Measurements from ENCODE around the gene SMOC1. TPM values are rescaled to one million over a fixed set of nuclear protein-coding genes. Genes with fewer than 3 reads are reported as not detected.

Gene SMOC1
- total RNA-seq, 1 donor from 2014 or later, result 0.10 TPM

DNA sequence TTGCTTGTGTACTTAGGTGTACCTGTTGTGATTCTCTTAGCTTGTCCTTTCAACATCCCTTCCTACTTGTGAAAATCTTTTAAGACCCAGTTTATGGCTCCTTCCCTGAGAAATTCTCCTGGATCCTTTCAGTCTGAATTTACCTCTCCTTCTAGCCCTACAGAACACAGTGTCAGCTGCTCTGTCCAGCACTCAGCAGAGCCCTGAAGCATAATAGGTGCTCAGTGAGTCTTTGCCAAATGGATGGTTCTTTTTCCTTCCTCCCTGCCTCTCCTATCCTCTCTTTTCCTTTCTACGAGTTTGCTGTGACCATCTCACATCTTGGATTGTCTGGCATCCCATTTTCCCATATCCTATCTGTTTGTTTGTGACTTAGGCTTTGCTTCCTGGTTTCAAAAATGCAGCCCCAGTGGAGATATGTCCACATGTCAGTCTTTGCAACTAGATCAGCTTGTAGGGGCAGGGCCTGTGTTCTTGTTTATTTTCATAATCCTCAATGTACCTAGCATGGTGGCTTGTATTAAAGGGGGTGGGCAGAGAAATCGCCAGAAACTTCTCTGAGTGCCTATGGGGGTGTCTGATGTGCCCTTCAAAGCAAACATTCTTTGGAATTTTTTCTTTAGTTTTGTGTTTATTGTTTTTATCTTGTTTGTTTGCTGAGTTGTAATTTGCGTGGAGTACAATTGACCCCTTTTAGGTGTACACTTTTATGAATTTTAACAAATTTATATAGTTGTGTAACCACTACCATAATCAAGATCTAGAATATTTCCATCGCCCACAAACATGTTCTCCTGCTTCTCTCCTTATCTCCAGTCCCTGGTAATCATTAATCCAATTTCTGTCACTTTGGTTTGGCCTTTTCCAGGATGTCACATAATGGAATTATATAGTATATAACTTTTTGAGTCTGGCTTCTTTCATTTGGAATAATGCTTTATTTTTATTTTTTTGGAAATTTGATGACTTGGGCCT lies 62.8 kb downstream of the SMOC1 start:
- no peak for DNase-seq (ENCODE audit: low read depth)

DNA sequence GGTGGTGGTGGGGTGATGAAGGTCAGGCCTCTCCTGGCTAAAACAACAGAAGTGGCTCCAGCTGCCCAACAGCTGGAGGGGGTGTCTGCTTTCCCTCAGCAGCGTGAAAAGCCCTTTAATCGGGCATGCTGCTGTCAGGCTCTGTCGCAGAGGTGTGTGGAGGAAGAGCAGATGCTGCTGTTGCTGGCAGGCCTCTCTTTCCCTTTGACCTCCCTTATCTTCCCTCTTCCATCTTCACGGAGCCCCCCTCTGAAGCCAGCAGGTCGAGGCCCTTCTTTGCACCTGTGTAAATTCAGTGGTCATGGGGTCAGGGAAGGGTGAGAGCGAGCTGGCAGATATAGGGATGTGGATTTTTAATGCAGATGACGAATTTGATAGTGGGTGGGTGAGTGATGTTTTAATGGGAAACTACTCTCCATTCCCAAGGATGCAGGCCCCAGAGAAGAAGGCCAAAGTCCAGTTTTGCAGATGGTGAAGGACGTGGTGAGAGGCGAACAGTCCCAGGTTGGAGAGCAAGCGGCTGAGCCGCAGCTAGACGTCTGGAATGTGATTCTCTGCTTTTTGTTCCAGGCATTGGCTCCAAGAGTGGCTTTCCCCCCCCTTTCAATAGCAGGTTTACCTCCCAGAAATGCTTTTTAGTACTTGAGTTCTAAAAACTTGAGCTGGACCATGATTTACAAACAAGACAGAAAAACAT lies 64.0 kb downstream of the SMOC1 start:
- DNase-seq (ENCODE audit: low read depth), result no peak

DNA sequence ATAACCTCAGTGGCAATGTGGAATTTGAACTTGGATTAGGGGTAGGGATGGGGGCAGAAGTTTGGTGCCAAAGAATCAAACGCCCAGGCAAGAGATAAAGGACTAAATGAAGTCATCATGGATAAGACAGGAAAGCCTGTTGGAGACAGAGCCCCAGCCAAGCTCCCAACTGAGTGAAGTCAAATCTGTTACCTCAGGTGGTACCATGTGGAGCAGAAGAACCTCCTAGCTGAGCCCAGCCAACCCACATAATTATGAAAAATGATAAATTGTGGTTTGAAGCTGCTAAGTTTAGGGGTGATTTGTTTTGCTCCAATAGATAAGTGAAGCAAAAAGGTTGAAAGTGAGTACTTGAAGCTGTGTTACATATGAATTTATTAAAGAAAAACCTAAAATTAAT lies 66.1 kb downstream of the SMOC1 start:
- DNase-seq (ENCODE audit: low read depth), result no peak

- DNase-seq (ENCODE audit: low read depth), result no peak
Measured at GRCh38 chr14:69945912-69946311, 66.7 kb downstream of the SMOC1 start.

- no peak for DNase-seq (ENCODE audit: low read depth)
Measured at GRCh38 chr14:69948351-69948750, 69.1 kb downstream of the SMOC1 start.

GRCh38 chr14:69951263-69951662 lies 72.0 kb downstream of the SMOC1 start:
- no peak for DNase-seq (ENCODE audit: low read depth)

DNA sequence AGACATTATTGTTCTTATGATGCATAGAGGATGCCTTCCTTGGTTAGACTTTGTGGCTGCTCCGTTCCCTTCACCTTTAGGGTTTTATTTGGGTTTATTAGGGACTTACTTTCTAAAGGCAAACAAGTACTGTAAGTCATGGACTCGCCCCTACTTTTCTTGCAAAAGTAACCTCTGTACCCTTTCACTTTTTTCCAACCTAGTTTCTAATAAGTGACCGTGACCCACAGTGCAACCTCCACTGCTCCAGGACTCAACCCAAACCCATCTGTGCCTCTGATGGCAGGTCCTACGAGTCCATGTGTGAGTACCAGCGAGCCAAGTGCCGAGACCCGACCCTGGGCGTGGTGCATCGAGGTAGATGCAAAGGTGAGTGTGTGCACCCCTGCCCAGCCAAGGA lies 72.7 kb downstream of the SMOC1 start:
- no peak for DNase-seq (ENCODE audit: low read depth)

- no peak for DNase-seq (ENCODE audit: low read depth)
Measured at GRCh38 chr14:69953266-69953915, 74.2 kb downstream of the SMOC1 start.

- DNase-seq (ENCODE audit: low read depth), result no peak
Measured at GRCh38 chr14:69955855-69956845, 76.9 kb downstream of the SMOC1 start.

DNA sequence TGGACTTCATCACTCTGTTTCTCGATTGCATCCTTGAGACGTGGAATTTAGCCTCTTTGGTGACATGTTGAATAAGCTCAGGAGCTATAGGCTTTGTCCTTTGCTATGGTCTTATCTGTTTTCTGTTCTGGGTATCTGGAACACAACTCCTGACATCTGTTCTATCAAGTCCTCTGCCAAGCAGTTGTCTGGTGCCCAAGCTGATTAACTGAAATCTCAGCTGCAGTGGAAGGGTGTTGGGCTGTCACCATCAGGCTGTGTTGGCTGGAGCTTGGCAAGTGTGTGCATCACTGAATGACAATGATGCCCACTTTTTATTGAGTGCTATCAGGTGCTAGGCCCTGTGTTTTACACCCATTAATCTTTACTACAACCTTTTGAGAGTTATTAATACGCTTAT lies 77.8 kb downstream of the SMOC1 start:
- no peak for DNase-seq (ENCODE audit: low read depth)

GRCh38 chr14:69957986-69958385 lies 78.8 kb downstream of the SMOC1 start:
- DNase-seq (ENCODE audit: low read depth), result no peak

GRCh38 chr14:69959136-69959535 lies 79.9 kb downstream of the SMOC1 start:
- DNase-seq (ENCODE audit: low read depth), result no peak

GRCh38 chr14:69960296-69960695 lies 81.1 kb downstream of the SMOC1 start:
- no peak for DNase-seq (ENCODE audit: low read depth)

- no peak for DNase-seq (ENCODE audit: low read depth)
Measured at GRCh38 chr14:69963966-69964365, 84.8 kb downstream of the SMOC1 start.

DNA sequence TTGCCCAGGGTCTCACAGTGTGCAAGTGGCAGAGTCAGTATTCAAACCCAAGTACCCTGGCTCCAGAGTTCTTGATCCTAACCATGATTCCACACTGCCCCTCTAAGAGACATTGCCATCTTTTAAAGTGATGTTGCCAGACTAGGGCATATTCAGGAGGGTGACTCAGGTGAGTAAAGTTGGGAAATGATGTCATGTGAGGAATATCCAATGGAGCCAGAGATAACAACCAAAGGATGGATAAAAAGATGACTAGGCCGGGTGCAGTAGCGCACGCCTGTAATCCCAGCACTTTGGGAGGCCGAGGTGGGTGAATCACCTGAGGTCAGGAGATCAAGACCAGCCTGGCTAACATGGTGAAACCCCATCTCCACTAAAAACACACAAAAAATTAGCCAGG lies 85.6 kb downstream of the SMOC1 start:
- DNase-seq (ENCODE audit: low read depth), result no peak

DNA sequence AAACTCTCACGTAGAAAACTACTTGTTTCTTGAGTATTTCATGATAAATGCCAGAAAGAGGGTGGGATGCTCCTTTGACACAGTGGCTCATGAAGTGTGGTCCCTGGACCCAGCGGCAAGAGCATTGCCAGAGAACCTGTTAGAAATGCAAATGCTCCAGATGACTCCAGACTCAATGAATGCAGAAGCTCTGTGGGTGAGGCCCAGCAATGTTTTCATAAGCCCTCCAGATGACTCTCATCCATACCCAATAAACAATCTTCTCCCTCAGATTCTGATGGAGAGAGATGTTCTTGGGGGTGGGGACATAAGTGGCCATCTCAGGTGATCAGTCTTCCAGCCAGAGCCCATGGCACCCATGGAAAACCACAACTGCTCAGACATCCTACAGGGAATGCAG lies 88.9 kb downstream of the SMOC1 start:
- DNase-seq (ENCODE audit: low read depth), result no peak

DNA sequence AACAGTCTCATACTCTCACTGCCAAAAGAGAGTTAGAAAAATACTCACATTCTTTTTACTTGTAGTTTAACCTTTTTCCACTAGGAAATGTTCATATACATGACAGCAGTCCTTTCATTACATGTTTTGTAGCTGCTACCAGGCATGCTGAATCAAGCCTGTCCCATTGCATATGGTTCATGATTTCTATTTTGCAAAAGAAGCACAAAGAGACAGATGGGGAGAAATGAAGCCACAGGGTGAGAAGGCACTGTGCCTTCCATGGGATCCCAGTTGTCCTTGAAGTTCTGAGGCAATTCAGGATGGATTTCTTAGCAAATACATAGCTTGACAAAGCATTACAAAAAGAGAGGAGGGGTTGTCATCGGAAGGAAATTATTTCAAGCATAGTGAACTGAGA lies 89.5 kb downstream of the SMOC1 start:
- DNase-seq (ENCODE audit: low read depth), result no peak

DNA sequence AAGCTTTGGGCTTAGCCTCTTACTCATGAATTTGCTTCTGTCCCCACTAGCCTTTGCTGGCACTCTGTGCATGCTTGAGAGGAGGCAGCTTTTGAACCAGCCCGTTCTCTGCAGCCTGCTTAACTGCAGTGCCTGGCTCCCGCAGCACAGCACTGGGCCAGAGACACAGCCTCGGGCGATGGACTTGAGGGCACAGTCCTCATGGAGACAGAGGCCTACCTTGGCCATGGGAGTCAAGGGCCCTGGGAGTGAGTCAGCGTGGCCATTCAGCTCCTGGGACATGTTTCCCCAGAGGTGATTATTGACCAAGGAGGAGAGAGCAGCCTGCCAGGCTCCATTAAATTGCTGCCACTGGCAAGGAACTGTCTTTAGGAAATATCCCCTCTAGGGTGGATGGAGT lies 93.5 kb downstream of the SMOC1 start:
- DNase-seq (ENCODE audit: low read depth), result peak; percentile 1

DNA sequence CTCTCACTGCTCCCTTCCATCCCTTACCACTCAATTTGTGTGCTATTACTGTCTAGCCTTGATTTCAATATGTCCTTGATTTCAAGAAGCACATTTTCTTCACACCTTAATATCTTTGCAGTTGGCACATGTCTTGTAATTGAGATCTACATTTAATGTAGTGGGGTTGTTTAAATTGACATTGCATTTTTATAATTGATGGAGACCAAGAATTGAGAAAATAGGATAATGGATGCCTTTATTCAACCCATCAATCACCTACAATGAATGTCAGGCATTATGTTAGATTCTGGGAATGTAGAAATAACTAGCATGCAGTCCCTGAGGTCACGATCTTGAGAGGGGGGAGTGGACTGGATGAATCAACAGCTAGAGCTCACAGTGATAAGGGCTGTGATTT lies 94.6 kb downstream of the SMOC1 start:
- DNase-seq (ENCODE audit: low read depth), result no peak

DNA sequence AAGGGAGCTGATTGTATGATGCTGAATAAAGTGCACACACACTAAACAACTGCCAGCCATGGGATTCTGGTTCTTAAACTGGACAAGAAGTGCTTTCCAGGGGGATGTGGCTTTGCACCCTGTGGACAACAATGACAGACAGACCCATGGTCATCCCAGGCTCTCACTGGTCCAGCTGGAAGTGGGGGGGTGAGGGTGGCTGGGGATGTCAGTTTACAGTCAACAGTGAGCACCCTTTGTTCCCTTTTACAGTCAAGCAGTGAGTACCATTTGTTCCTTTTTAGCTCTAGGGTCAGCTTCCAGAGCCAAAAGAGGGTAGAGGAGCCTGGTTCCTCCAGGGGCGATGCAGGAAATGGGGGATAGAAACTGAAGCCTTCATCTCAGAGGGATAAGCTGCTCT lies 100.7 kb downstream of the SMOC1 start:
- no peak for DNase-seq (ENCODE audit: low read depth)

Data from renal cortical epithelial cell (primary cell).